ENCODE measurements around the gene ABHD17A.
A peak's percentile ranks its signal among the peaks of the same experiment; 100 is the strongest.

ABHD17A gene

GRCh38 chr19:1850809-1851653 lies 34.3 kb downstream of the ABHD17A start:
- DNase-seq, result no peak

- no peak for DNase-seq
Observed at GRCh38 chr19:1849886-1850398, 35.4 kb downstream of the ABHD17A start.

- no peak for DNase-seq
Observed at GRCh38 chr19:1849132-1849474, 36.2 kb downstream of the ABHD17A start.

GRCh38 chr19:1848399-1849131 lies 36.7 kb downstream of the ABHD17A start, which contains the start of gene REXO1:
Gene REXO1 (minus strand): TSS chr19:1848483. CDS start chr19:1848358, 125 bp downstream.
- DNase-seq, result peak; percentile 98

GRCh38 chr19:1847684-1848398 lies 37.5 kb downstream of the ABHD17A start:
- DNase-seq, result no peak

- no peak for DNase-seq
Observed at GRCh38 chr19:1847348-1847683, 38.0 kb downstream of the ABHD17A start.

- no peak for DNase-seq
Observed at GRCh38 chr19:1846517-1847204, 38.6 kb downstream of the ABHD17A start.

- DNase-seq, result no peak
Observed at GRCh38 chr19:1845642-1846041, 39.7 kb downstream of the ABHD17A start.

- DNase-seq, result no peak
Observed at GRCh38 chr19:1845125-1845515, 40.2 kb downstream of the ABHD17A start.

- no peak for DNase-seq
Observed at GRCh38 chr19:1844513-1845124, 40.7 kb downstream of the ABHD17A start.

- no peak for DNase-seq
Observed at GRCh38 chr19:1843646-1844394, 41.5 kb downstream of the ABHD17A start.

GRCh38 chr19:1843116-1843515 lies 42.2 kb downstream of the ABHD17A start:
- DNase-seq, result no peak

- DNase-seq, result no peak
Observed at GRCh38 chr19:1841209-1841924, 43.9 kb downstream of the ABHD17A start.

GRCh38 chr19:1840541-1841115 lies 44.7 kb downstream of the ABHD17A start:
- no peak for DNase-seq

- DNase-seq, result no peak
Observed at GRCh38 chr19:1839658-1840540, 45.4 kb downstream of the ABHD17A start.

- DNase-seq, result peak; percentile 61
Observed at GRCh38 chr19:1837625-1838105, 47.6 kb downstream of the ABHD17A start.

- no peak for DNase-seq
Observed at GRCh38 chr19:1837222-1837565, 48.1 kb downstream of the ABHD17A start.

- no peak for DNase-seq
Observed at GRCh38 chr19:1836458-1837221, 48.7 kb downstream of the ABHD17A start.

GRCh38 chr19:1833540-1833939 lies 51.8 kb downstream of the ABHD17A start:
- DNase-seq, result no peak
